ENCODE measurements around the gene UNC79.

The UNC79 gene

DNA sequence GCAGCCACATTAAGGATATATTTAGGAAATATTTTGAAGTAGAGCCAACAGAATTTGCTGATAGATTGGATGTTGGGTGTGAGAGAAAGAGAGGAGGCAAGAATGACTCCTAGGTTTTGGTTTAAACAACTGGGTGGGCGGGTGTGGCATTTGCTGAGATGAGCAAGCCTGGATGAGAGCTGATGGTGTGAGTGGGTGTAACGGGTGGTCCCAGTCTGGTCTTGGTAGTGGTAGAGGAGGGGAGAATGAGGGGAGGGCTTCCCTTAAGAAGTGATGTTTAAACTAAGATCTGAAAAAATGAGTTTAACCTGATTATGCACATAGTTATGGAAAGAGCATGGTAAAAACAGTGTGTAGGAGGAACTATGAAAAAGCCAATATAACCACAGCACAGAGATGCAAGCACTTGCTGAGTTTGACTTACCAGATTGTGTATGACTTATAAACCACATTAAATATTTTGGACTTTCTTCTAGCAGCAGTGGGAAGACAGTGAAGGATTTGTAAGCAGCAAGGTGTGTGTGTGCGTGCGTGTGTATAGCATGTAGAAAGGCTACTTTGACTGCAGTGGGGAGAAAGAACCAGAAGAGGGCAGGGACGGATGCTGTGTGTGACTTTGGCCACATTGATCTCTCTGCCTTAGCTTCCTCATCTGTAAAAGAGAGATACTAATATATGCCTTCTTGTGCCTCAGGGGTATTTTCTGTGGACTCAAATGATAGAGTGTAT lies 217.9 kb downstream of the UNC79 start:
- in situ Hi-C loops (cut with MboI; ENCODE audit: low pct_unique_long_range_greater_than_20kb, low sequenced_read_pairs, unreplicated experiment) = no loop called here
- TF ChIP-seq, protein P1, sequence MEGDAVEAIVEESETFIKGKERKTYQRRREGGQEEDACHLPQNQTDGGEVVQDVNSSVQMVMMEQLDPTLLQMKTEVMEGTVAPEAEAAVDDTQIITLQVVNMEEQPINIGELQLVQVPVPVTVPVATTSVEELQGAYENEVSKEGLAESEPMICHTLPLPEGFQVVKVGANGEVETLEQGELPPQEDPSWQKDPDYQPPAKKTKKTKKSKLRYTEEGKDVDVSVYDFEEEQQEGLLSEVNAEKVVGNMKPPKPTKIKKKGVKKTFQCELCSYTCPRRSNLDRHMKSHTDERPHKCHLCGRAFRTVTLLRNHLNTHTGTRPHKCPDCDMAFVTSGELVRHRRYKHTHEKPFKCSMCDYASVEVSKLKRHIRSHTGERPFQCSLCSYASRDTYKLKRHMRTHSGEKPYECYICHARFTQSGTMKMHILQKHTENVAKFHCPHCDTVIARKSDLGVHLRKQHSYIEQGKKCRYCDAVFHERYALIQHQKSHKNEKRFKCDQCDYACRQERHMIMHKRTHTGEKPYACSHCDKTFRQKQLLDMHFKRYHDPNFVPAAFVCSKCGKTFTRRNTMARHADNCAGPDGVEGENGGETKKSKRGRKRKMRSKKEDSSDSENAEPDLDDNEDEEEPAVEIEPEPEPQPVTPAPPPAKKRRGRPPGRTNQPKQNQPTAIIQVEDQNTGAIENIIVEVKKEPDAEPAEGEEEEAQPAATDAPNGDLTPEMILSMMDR (IDR thresholded peaks at IDR 0.05; ENCODE audit: extremely low read depth, insufficient read depth, missing control alignments) = peak; percentile 35
- peak; percentile 18 for DNase-seq (ENCODE audit: low spot score)

DNA sequence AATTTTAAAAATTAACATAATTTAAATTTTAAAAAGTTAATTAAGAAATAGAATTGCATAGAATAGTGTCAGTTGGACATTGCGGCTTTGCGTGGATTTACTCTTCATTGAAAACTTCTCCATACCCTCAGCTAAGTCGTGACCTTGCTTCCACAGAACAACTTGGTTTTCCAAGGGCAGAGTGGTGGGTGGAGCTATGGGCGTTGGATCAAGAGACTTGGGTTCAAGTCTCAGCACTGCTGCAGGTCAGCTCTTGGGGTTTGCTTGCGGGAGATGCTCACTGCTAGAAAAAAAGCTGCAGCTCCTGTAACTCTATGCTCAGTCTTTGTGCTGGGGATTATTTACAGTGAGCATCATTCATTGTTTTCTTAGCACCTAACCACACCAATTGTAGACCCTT lies 223.9 kb downstream of the UNC79 start:
- TF ChIP-seq, protein P1 (IDR thresholded peaks at IDR 0.05; ENCODE audit: extremely low read depth, insufficient read depth, missing control alignments) = no peak
- in situ Hi-C loops (cut with MboI; ENCODE audit: low pct_unique_long_range_greater_than_20kb, low sequenced_read_pairs, unreplicated experiment) = loop anchor here (10.0 kb wide), 1 partner anchor 260 kb away; no protein-coding TSS in a partner anchor
- DNase-seq (ENCODE audit: low spot score) = no peak

DNA sequence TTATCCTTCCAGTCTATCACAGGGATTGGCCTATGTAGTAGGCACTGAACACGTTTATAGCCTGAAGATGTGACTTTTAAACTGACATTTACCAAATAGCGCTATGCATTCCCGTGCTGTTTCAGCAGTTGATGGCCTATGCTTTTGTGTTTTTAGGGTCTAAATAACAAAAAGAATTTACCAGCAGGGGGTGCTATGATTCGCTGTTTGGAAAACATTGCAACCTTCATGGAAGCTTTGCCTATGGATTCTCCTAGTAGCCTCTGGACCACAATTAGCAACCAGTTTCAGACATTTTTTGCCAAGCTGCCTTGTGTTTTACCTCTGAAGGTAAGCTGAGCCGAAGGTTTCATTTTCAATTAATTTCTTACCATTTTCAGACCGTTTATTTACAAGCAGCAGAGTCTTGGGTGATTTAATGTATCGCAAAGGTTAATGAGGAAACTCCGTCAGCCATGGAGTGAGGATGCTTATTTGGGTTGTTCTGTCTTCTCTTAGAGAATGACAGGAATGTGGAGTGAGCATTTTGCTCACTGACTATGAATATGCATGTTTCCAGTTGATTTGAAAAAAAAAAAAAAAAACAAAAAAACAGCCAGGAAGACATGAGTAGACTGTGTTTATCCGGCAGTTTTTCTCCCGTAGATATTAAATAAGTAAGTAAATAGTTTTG lies 224.5 kb downstream of the UNC79 start:
- peak; percentile 46 for DNase-seq (ENCODE audit: low spot score)
- TF ChIP-seq, protein P1 (IDR thresholded peaks at IDR 0.05; ENCODE audit: extremely low read depth, insufficient read depth, missing control alignments) = peak; percentile 57
- in situ Hi-C loops (cut with MboI; ENCODE audit: low pct_unique_long_range_greater_than_20kb, low sequenced_read_pairs, unreplicated experiment) = loop anchor here (10.0 kb wide), 1 partner anchor 260 kb away; no protein-coding TSS in a partner anchor

DNA sequence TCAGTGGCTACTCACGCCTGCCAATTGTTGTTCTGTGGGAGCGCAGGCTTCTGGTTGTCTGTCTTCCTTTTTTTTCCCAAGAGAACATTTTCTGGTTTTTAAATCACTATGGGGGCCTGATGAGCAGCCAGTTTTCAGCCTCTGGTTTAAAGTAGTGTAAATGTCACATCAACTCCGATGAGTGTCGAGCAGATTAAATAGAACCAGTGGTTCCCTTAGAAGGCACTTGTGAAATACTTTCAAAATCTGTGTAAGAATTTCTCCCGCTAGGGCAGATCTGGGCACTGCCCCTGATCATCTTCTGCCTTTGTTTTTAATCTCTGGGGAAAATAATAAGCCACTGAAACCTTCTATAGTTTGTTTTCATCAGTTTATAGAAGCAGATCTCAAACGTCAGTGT lies 227.1 kb downstream of the UNC79 start:
- in situ Hi-C loops (cut with MboI; ENCODE audit: low pct_unique_long_range_greater_than_20kb, low sequenced_read_pairs, unreplicated experiment) = loop anchor here (10.0 kb wide), 1 partner anchor 257 kb away; no protein-coding TSS in a partner anchor
- TF ChIP-seq, protein P1 (IDR thresholded peaks at IDR 0.05; ENCODE audit: extremely low read depth, insufficient read depth, missing control alignments) = no peak
- DNase-seq (ENCODE audit: low spot score) = no peak

DNA sequence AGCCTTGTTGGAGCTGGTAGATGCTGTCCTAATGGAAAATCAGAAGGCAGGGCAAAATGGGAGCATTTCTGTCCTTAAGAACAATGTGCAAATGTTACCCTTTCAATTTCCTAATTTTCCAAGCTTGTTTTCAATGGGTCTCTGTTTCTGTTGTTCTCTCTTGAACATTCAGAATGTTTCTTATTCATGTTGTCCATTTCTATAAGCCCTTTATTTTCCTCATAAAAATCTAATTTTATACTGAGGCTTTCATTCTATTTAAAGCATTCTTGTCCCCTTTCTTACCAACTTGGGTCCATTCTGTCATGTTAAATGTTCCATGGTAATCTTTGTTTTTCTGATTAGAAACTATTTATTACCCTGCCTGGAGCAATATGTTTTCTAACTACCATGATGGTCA lies 232.6 kb downstream of the UNC79 start:
- DNase-seq (ENCODE audit: low spot score) = no peak
- in situ Hi-C loops (cut with MboI; ENCODE audit: low pct_unique_long_range_greater_than_20kb, low sequenced_read_pairs, unreplicated experiment) = no loop called here
- TF ChIP-seq, protein P1 (IDR thresholded peaks at IDR 0.05; ENCODE audit: extremely low read depth, insufficient read depth, missing control alignments) = no peak

DNA sequence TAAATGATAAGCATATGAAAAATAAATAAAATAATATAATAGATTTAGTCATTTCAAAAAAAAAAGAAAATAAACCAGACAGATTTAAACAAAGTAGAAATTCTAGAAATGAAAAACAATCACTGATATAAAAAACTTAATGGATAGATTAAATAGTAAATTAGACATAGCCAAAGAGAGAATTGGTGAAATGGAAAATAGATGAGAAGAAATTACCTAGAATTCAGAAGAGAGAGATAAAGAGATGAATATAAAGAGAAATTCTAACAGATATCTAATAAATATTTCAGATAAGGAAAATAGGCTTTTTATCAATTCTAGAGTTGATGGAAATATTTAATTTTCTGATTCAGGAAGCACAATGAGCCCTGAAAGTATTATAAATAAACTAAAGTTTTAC lies 234.4 kb downstream of the UNC79 start:
- TF ChIP-seq, protein P1 (IDR thresholded peaks at IDR 0.05; ENCODE audit: extremely low read depth, insufficient read depth, missing control alignments) = no peak
- in situ Hi-C loops (cut with MboI; ENCODE audit: low pct_unique_long_range_greater_than_20kb, low sequenced_read_pairs, unreplicated experiment) = no loop called here
- no peak for DNase-seq (ENCODE audit: low spot score)
